ENCODE measurements around the gene VWA2.

Gene VWA2

GRCh38 chr10:114308531-114309363 is 69.7 kb downstream of the VWA2 start:
- no peak for TF ChIP-seq CTCF (IDR thresholded peaks at IDR 0.05; ENCODE audit: low read depth, low read length)
- H3K4me3 ChIP-seq (ENCODE audit: low read depth, low read length), result no peak overlapping the region

DNA sequence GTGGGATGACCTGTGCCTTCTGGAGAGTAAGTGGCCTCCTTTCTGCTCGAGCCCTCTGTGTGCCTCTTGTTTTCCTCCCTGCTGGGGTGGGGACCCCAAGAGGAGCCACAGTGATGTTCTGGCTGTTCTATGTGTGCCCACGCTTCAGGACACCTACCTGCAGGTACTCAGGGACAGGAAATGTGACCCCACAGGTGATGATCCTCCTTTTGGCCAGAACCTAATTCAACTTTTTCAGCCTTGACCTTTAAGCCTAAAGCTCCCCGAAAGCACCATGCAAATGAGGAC is 70.3 kb downstream of the VWA2 start:
- no peak for TF ChIP-seq CTCF (IDR thresholded peaks at IDR 0.05; ENCODE audit: low read depth, low read length)
- H3K4me3 ChIP-seq (ENCODE audit: low read depth, low read length), result no peak overlapping the region

DNA sequence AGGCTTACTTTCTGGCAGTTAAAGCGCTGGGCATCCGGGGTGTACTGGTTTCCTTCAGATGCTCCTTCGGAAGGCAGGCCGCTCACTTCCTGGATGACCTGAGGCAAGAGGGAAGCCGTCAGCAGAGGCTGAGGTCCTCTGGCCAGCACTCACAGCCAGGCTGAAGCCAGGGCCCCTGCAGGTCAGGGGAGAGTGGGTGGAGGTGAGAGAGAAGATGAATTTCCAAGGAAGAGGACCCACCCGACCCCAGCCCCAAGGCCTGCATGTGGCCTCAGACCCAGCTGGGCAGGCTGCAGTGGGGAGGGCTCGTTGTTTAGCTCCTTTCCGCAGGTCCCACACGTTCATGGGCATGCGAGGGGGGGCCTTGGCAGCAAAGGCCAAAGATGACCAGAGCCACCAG is 71.3 kb downstream of the VWA2 start:
- TF ChIP-seq CTCF (IDR thresholded peaks at IDR 0.05; ENCODE audit: low read depth, low read length), result no peak

DNA sequence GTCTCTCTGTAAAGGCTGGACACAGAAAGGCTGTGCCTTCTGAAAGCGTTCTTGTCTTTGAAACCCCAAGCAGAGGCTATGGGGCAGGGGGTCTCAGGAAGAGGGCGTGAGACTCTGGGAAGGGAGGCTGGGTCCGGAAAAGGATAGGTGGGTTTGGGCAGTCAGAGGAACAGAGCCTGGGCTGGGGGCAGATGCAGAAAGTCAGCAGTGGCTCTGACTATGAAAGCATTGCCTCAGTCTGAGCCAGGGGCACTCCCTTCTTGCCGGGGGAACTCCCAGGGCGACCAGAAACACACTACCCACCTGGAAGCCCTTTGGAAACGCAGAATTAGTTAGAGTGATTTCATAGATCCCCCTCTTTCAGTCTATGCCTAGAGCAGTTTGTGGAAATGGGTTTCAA is 72.0 kb downstream of the VWA2 start:
- no peak overlapping the region for H3K4me3 ChIP-seq (ENCODE audit: low read depth, low read length)
- no peak for TF ChIP-seq CTCF (IDR thresholded peaks at IDR 0.05; ENCODE audit: low read depth, low read length)

More for the DNA sequence above, 71.3 kb downstream of the VWA2 start:
- no peak overlapping the region for H3K4me3 ChIP-seq (ENCODE audit: low read depth, low read length)

GRCh38 chr10:114311496-114312209 is 72.6 kb downstream of the VWA2 start:
- H3K4me3 ChIP-seq (ENCODE audit: low read depth, low read length), result no peak overlapping the region
- no peak for TF ChIP-seq CTCF (IDR thresholded peaks at IDR 0.05; ENCODE audit: low read depth, low read length)

DNA sequence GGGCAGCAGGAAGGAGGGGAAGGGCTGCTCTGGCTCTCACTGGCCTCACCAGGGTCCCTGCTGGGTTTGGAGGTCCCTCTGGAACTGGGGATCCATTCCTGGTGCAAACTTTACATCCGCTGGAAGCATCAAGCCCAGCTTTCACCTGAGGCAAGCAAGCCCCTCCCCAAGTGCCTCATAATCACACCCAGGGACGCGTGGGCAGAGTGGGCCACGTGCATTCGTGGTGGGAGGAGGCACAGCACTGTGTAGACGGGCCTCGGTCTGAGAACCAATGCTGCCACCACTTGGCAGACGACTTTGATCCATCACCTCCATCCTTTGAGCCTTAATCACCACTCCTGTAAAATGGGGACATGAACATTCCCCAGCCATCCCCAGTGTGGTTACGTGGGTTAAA is 74.1 kb downstream of the VWA2 start:
- no peak for TF ChIP-seq CTCF (IDR thresholded peaks at IDR 0.05; ENCODE audit: low read depth, low read length)

GRCh38 chr10:114313866-114314265 is 74.8 kb downstream of the VWA2 start:
- no peak for TF ChIP-seq CTCF (IDR thresholded peaks at IDR 0.05; ENCODE audit: low read depth, low read length)
- H3K4me3 ChIP-seq (ENCODE audit: low read depth, low read length), result no peak overlapping the region

More for the DNA sequence above, 74.1 kb downstream of the VWA2 start:
- no peak overlapping the region for H3K4me3 ChIP-seq (ENCODE audit: low read depth, low read length)
